MM.1S (cell line): Measurements from ENCODE around the gene SURF2.

ENCODE experiments used
- DNase-seq: peaks from one replicate; pipeline ENCODE4 v3.0.0-alpha.2; 2015
- H2AFZ ChIP-seq: fragments of 300-600 bp; sonication (generic); 2 replicates; pipeline ENCODE4 v1.6.0; 2016; ENCODE audit warnings: antibody characterized with exemption, low read length
- H3F3A ChIP-seq: fragments of 300-600 bp; sonication (generic); 2 replicates; pipeline ENCODE4 v1.6.1; 2016; ENCODE audit warnings: mild to moderate bottlenecking, antibody characterized with exemption, low read length, moderate library complexity, mixed read lengths; ENCODE audit not compliant: insufficient read depth
- H3K27ac ChIP-seq: fragments of 300-600 bp; sonication (generic); 2 replicates; pipeline ENCODE4 v1.5.1; 2016; ENCODE audit warnings: mild to moderate bottlenecking, low read length
- H3K27me3 ChIP-seq: fragments of 300-600 bp; sonication (generic); replicated peaks from 2 replicates; pipeline ENCODE4 v1.6.0; 2016; ENCODE audit warnings: low read length; ENCODE audit not compliant: insufficient read depth
- H3K36me3 ChIP-seq: fragments of 300-600 bp; sonication (generic); replicated peaks from 2 replicates; pipeline ENCODE4 v1.6.1; 2016; ENCODE audit warnings: mild to moderate bottlenecking, low read length, mixed read lengths; ENCODE audit not compliant: insufficient read depth
- H3K4me1 ChIP-seq: fragments of 300-600 bp; sonication (generic); 2 replicates; pipeline ENCODE4 v1.6.1; 2016; ENCODE audit warnings: low read length, mixed read lengths
- H3K4me2 ChIP-seq: fragments of 300-600 bp; sonication (generic); 2 replicates; pipeline ENCODE4 v1.6.0; 2016; ENCODE audit warnings: low read depth, low read length
- H3K4me3 ChIP-seq: fragments of 300-600 bp; sonication (generic); 2 replicates; pipeline ENCODE4 v1.5.1; 2016; ENCODE audit warnings: low read length, mixed read lengths
- H3K79me2 ChIP-seq: fragments of 300-600 bp; sonication (generic); 2 replicates; pipeline ENCODE4 v1.6.1; 2016; ENCODE audit warnings: mixed run types, low read length, mixed read lengths
- H3K9ac ChIP-seq: fragments of 300-600 bp; sonication (generic); 2 replicates; pipeline ENCODE4 v1.6.1; 2016; ENCODE audit warnings: low read length, mixed read lengths
- H3K9me2 ChIP-seq: fragments of 300-600 bp; sonication (generic); replicated peaks from 2 replicates; pipeline ENCODE4 v1.6.1; 2016; ENCODE audit warnings: mild to moderate bottlenecking, low read length, mixed read lengths; ENCODE audit not compliant: insufficient read depth
- H3K9me3 ChIP-seq: fragments of 300-600 bp; sonication (generic); replicated peaks from 2 replicates; pipeline ENCODE4 v1.6.1; 2016; ENCODE audit warnings: mild to moderate bottlenecking, low read length, mixed read lengths; ENCODE audit not compliant: insufficient read depth
- H4K20me1 ChIP-seq: fragments of 300-600 bp; sonication (generic); 2 replicates; pipeline ENCODE4 v1.6.1; 2016; ENCODE audit warnings: mild to moderate bottlenecking, low read length, moderate library complexity, mixed read lengths; ENCODE audit not compliant: insufficient read depth
- CTCF ChIP-seq: fragments of 300-600 bp; sonication (generic); IDR thresholded peaks from 2 replicates; pipeline ENCODE4 v1.5.1; 2016; ENCODE audit warnings: antibody characterized with exemption, low read length, mixed read lengths
- EZH2 ChIP-seq: fragments of 300-600 bp; sonication (generic); optimal IDR thresholded peaks from 2 replicates; pipeline ENCODE3; 2017; ENCODE audit warnings: low read depth, mild to moderate bottlenecking, antibody characterized with exemption, low read length, mixed read lengths
- EZH2phosphoT487 ChIP-seq: fragments of 300-600 bp; sonication (generic); IDR thresholded peaks from 2 replicates; pipeline ENCODE4 v1.6.1; 2018; ENCODE audit warnings: antibody characterized with exemption, low read length

SURF2 gene

DNA sequence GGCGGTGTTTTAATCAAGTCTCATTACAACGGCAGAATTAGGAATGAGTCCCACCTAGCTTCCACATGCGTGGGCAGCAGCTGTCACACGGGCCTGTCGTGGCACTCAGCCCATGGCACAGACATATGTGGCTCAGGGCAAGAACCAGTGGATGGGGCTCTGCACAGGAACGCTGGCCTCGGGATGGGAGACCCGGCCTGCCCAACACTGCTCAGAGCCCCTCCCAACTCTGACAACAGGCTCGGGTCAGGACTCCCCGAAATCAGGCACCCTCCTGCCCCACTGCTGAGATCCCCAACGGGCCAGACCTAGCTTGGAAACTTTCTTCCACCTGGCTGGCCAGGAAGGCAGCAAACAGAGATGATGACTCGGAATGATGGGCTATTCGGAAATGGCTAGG, 15.4 kb upstream of the SURF2 start:
- no peak overlapping the region for H3K4me3 ChIP-seq
- H3F3A ChIP-seq = peaks cover 7% of the 10 kb centered on the region; the same call in 1 of the 2 replicates
- H3K9ac ChIP-seq = no peak overlapping the region
- DNase-seq = no peak
- peaks cover 10% of the 10 kb centered on the region for H3K79me2 ChIP-seq
- H3K36me3 ChIP-seq = no peaks in the 10 kb centered on the region
- no peak overlapping the region for H3K4me2 ChIP-seq
- H2AFZ ChIP-seq = no peak overlapping the region
- H3K4me1 ChIP-seq = no peaks in the 10 kb centered on the region
- H3K27ac ChIP-seq = no peak overlapping the region
- TF ChIP-seq EZH2phosphoT487 (no peak), CTCF (no peak), EZH2 (no peak)
- H3K9me2 ChIP-seq = no peaks in the 10 kb centered on the region
- no peaks in the 10 kb centered on the region for H3K27me3 ChIP-seq
- no peaks in the 10 kb centered on the region for H4K20me1 ChIP-seq
- H3K9me3 ChIP-seq = no peaks in the 10 kb centered on the region

- TF ChIP-seq EZH2phosphoT487 (no peak), EZH2 (no peak), CTCF (no peak)
- H3F3A ChIP-seq = peaks cover 7% of the 10 kb centered on the region; the same call in 1 of the 2 replicates
- no peak overlapping the region for H3K4me3 ChIP-seq
- no peaks in the 10 kb centered on the region for H3K36me3 ChIP-seq
- H3K9me2 ChIP-seq = no peaks in the 10 kb centered on the region
- no peaks in the 10 kb centered on the region for H3K27me3 ChIP-seq
- no peak for DNase-seq
- H3K4me2 ChIP-seq = no peak overlapping the region
- H3K27ac ChIP-seq = no peak overlapping the region
- H4K20me1 ChIP-seq = no peaks in the 10 kb centered on the region
- H3K9me3 ChIP-seq = no peaks in the 10 kb centered on the region
- H3K9ac ChIP-seq = no peak overlapping the region
- peaks cover 15% of the 10 kb centered on the region for H3K79me2 ChIP-seq
- 0 out of 2 replicates have a peak, but pooled peaks cover 4% of the 10 kb centered on the region for H3K4me1 ChIP-seq
- H2AFZ ChIP-seq = no peak overlapping the region
These were observed 14.8 kb upstream of the SURF2 start for GRCh38 chr9:133341369-133342068.

DNA sequence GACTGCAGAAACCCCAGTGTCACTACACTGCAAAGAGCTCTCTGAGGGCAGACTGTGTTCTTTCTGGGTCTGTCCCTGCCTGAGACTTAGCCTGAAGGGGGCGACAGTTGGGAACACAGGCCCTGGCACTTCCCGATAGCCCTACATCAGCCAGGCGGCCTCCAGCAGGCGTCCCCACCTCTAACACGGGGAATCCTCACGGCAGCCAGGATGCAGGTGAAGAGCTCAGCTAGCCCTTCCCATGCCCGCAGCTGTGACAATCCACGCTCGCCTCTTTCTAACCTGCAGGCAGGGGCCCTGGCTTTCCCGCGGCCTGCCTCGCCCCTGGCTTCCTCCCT, 14.3 kb upstream of the SURF2 start:
- H3K9me2 ChIP-seq = no peaks in the 10 kb centered on the region
- H4K20me1 ChIP-seq = no peaks in the 10 kb centered on the region
- no peaks in the 10 kb centered on the region for H3K9me3 ChIP-seq
- no peak overlapping the region for H2AFZ ChIP-seq
- no peaks in the 10 kb centered on the region for H3K36me3 ChIP-seq
- no peak overlapping the region for H3K27ac ChIP-seq
- H3K4me2 ChIP-seq = no peak overlapping the region
- H3F3A ChIP-seq = peaks cover 7% of the 10 kb centered on the region; the same call in 1 of the 2 replicates
- 0 out of 2 replicates have a peak, but pooled peaks cover 7% of the 10 kb centered on the region for H3K4me1 ChIP-seq
- TF ChIP-seq EZH2phosphoT487 = no peak
- TF ChIP-seq EZH2 = no peak
- no peak for TF ChIP-seq CTCF
- no peak for DNase-seq
- H3K27me3 ChIP-seq = no peaks in the 10 kb centered on the region
- peaks cover 20% of the 10 kb centered on the region for H3K79me2 ChIP-seq
- no peak overlapping the region for H3K9ac ChIP-seq
- H3K4me3 ChIP-seq = no peak overlapping the region
